ENCODE measurements around the gene ADAMTS19. TPM values are rescaled to one million over a fixed set of nuclear protein-coding genes. Genes with fewer than 3 reads are reported as not detected.

Gene ADAMTS19
- total RNA-seq, 1 donor from 2014 or later = 0.12 TPM

DNA sequence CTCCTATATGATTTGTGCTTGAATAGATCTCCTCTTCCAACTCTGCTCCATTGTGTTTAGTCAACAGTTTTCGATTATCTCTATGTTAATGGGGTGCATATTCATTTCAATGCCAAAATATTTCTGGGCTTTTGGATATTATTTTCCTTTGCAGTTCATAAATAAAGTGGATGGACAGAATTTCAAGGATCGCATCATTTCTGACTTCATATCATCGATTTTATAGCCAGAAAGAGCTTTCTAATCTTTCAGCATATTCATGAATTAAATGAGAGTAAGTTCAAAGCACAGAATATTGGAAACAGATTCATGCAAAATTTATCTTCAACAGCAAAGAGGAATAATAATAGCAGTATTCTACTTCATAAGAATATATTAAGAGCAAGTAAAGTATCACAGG is 227.8 kb downstream of the ADAMTS19 start:
- no peak overlapping the region for H3K27ac Mint-ChIP-seq (ENCODE audit: unreplicated experiment)
- TF ChIP-seq, protein P1, sequence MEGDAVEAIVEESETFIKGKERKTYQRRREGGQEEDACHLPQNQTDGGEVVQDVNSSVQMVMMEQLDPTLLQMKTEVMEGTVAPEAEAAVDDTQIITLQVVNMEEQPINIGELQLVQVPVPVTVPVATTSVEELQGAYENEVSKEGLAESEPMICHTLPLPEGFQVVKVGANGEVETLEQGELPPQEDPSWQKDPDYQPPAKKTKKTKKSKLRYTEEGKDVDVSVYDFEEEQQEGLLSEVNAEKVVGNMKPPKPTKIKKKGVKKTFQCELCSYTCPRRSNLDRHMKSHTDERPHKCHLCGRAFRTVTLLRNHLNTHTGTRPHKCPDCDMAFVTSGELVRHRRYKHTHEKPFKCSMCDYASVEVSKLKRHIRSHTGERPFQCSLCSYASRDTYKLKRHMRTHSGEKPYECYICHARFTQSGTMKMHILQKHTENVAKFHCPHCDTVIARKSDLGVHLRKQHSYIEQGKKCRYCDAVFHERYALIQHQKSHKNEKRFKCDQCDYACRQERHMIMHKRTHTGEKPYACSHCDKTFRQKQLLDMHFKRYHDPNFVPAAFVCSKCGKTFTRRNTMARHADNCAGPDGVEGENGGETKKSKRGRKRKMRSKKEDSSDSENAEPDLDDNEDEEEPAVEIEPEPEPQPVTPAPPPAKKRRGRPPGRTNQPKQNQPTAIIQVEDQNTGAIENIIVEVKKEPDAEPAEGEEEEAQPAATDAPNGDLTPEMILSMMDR (IDR thresholded peaks at IDR 0.05) = no peak
- no peak for DNase-seq (ENCODE audit: low spot score)
- no peak overlapping the region for H3K4me3 Mint-ChIP-seq (ENCODE audit: unreplicated experiment)
- no peaks in the 10 kb centered on the region for H3K27me3 Mint-ChIP-seq (ENCODE audit: low read depth)
- no peaks in the 10 kb centered on the region for H3K9me3 Mint-ChIP-seq (ENCODE audit: low read depth)
- no peaks in the 10 kb centered on the region for H3K36me3 Mint-ChIP-seq (ENCODE audit: low read depth)
- no peaks in the 10 kb centered on the region for H3K4me1 Mint-ChIP-seq (ENCODE audit: low read depth)

DNA sequence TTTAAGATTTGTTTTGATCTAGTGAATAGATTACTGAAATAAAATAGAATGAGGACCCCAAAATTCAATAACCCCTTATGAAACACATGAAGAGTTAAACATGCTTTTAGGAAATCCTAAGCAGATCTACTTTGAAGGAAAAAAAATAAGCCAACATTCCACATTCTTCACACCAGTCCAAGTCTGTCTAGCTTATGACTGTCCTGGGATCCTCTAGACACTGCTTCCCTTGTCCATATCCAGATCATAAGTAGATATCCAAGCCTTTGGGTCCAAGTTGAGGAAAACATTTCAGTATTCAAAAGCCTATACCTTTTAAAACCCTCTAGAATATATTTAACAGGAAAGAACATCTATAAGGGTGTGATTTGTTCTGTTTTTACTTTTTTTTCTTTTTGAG is 228.9 kb downstream of the ADAMTS19 start:
- no peak overlapping the region for H3K4me3 Mint-ChIP-seq (ENCODE audit: unreplicated experiment)
- no peaks in the 10 kb centered on the region for H3K27me3 Mint-ChIP-seq (ENCODE audit: low read depth)
- no peaks in the 10 kb centered on the region for H3K4me1 Mint-ChIP-seq (ENCODE audit: low read depth)
- TF ChIP-seq, protein P1 (IDR thresholded peaks at IDR 0.05) = no peak
- H3K36me3 Mint-ChIP-seq (ENCODE audit: low read depth) = no peaks in the 10 kb centered on the region
- no peak overlapping the region for H3K27ac Mint-ChIP-seq (ENCODE audit: unreplicated experiment)
- DNase-seq (ENCODE audit: low spot score) = no peak
- no peaks in the 10 kb centered on the region for H3K9me3 Mint-ChIP-seq (ENCODE audit: low read depth)

DNA sequence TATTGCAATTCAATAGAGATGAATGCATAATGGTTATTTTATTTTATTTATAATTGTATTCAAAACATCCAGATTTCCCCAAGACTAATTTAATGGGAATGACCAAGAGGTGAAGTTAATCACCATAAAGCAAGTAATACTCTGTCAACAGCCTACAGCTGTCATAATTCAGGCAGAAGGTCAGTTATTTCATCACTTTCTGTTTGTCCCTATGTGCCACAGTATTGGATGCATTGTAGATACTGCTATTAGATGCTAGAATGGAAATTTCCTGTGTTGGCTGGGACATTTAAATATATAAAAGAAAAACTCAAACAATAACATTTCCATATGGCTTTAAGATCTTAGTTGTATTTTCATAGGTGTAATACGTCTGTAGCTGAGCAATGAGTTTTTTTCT is 231.1 kb downstream of the ADAMTS19 start:
- no peaks in the 10 kb centered on the region for H3K27me3 Mint-ChIP-seq (ENCODE audit: low read depth)
- no peak overlapping the region for H3K27ac Mint-ChIP-seq (ENCODE audit: unreplicated experiment)
- H3K36me3 Mint-ChIP-seq (ENCODE audit: low read depth) = no peaks in the 10 kb centered on the region
- TF ChIP-seq, protein P1 (IDR thresholded peaks at IDR 0.05) = no peak
- DNase-seq (ENCODE audit: low spot score) = no peak
- no peaks in the 10 kb centered on the region for H3K9me3 Mint-ChIP-seq (ENCODE audit: low read depth)
- no peak overlapping the region for H3K4me3 Mint-ChIP-seq (ENCODE audit: unreplicated experiment)
- no peaks in the 10 kb centered on the region for H3K4me1 Mint-ChIP-seq (ENCODE audit: low read depth)

DNA sequence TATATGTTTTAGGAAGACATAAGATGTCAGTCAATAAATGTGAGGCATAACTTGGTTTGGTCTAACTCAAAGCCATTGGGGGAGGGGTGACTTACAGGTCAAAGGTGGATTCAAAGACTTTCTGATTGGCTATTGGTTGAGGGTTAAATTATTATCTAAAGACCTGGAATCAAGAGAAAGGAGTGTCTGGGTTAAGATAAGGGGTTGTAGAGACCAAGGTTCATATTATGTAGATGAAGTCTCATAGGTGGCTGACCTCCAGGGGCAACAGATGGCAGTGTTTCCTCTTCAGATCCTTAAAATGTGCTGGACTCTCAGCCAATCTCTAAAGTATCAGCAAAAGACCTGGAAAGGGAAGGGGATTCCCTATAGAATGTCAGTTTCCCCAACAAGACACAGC is 236.5 kb downstream of the ADAMTS19 start:
- Mint-ChIP-seq H3K27ac (ENCODE audit: unreplicated experiment) (no peak overlapping the region), H3K27me3 (ENCODE audit: low read depth) (no peaks in the 10 kb centered on the region), H3K4me1 (ENCODE audit: low read depth) (no peaks in the 10 kb centered on the region), H3K36me3 (ENCODE audit: low read depth) (no peaks in the 10 kb centered on the region), H3K9me3 (ENCODE audit: low read depth) (no peaks in the 10 kb centered on the region), H3K4me3 (ENCODE audit: unreplicated experiment) (no peak overlapping the region)
- TF ChIP-seq, protein P1 (IDR thresholded peaks at IDR 0.05) = no peak
- no peak for DNase-seq (ENCODE audit: low spot score)

DNA sequence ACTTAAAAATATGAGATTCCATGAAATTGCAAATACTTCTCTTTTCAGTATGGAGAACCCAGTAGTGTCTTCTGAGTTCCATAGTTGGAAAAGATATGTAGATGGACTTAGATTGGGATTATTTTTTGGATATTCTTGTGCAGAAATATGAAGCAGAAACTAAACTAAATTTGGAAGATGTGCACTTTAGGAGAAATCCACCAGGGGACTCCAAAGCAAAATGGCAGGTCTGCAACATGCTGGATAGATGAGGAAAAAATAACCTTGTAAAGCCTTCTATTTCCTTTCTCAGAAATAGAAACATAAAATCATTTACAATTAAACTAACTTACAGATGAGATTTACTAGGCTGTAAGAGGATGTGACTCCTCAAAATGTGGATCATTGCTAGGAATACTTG is 238.6 kb downstream of the ADAMTS19 start:
- H3K27ac Mint-ChIP-seq (ENCODE audit: unreplicated experiment) = no peak overlapping the region
- H3K4me3 Mint-ChIP-seq (ENCODE audit: unreplicated experiment) = no peak overlapping the region
- no peaks in the 10 kb centered on the region for H3K36me3 Mint-ChIP-seq (ENCODE audit: low read depth)
- H3K27me3 Mint-ChIP-seq (ENCODE audit: low read depth) = no peaks in the 10 kb centered on the region
- TF ChIP-seq, protein P1 (IDR thresholded peaks at IDR 0.05) = no peak
- DNase-seq (ENCODE audit: low spot score) = no peak
- H3K4me1 Mint-ChIP-seq (ENCODE audit: low read depth) = no peaks in the 10 kb centered on the region
- H3K9me3 Mint-ChIP-seq (ENCODE audit: low read depth) = no peaks in the 10 kb centered on the region
